PC-9 (cell line): ENCODE measurements around the gene CCDC70.

Experiments used
- CTCF ChIP-seq: fragments of 200-600 bp; sonication (generic); conservative IDR thresholded peaks from 2 replicates; pipeline ENCODE4 v1.6.1; 2017; ENCODE audit warnings: mixed run types, antibody characterized with exemption, mild to moderate bottlenecking, moderate library complexity
- EZH2 ChIP-seq: fragments of 200-600 bp; sonication (generic); IDR thresholded peaks from 2 replicates; pipeline ENCODE4 v1.8.0; 2017; ENCODE audit warnings: antibody characterized with exemption, low read depth

GRCh38 chr13:51826606-51827005 lies 35.2 kb upstream of the CCDC70 start:
- TF ChIP-seq CTCF = no peak
- no peak for TF ChIP-seq EZH2
